Prostate gland (tissue), 2 donors: ENCODE results near the gene MAP7D2. TPM values are rescaled to one million over a fixed set of nuclear protein-coding genes. Genes with fewer than 3 reads are reported as not detected.

Source experiments
- DNase-seq: peaks from one replicate; pipeline ENCODE4 v3.0.0-alpha.2; 2019; ENCODE audit warnings: low spot score
- H3K27ac ChIP-seq, 2 donors: fragments of 200-600 bp; sonication (generic); 2 replicates each; pipeline ENCODE4 v1.5.1; 2017 to 2019
- H3K27me3 ChIP-seq: fragments of 200-600 bp; sonication (generic); replicated peaks from 2 replicates; pipeline ENCODE4 v1.5.1; 2019; ENCODE audit not compliant: insufficient read depth
- H3K36me3 ChIP-seq, 2 donors: fragments of 200-600 bp; sonication (generic); 1 replicate in 1 of 2; 2 replicates in 1 of 2; pipeline versions ENCODE4 v1.5.1 to v1.8.1; 2017 to 2019
- H3K4me1 ChIP-seq: fragments of 200-600 bp; sonication (generic); replicated peaks from 2 replicates; pipeline ENCODE4 v1.5.1; 2019
- H3K4me3 ChIP-seq, 2 donors: fragments of 200-600 bp; sonication (generic); 2 replicates each; pipeline ENCODE4 v1.5.1; 2017 to 2019
- H3K9me3 ChIP-seq: fragments of 200-600 bp; sonication (generic); 2 replicates; pipeline ENCODE4 v1.5.1; 2017
- CTCF ChIP-seq, 4 experiments: fragments of 200-600 bp in 2 of 4; fragments of 450-650 bp in 2 of 4; sonication (generic) in 2 of 4; IDR thresholded peaks; 1 replicate in 3 of 4; 2 replicates in 1 of 4; pipeline ENCODE4 v1.5.1; 2016 to 2019; ENCODE audit warnings: antibody characterized with exemption in 4 of 4, mild to moderate bottlenecking in 2 of 4, moderate library complexity in 2 of 4
- POLR2A ChIP-seq: fragments of 450-650 bp; IDR thresholded peaks from one replicate; pipeline ENCODE4 v1.6.1; 2016; ENCODE audit warnings: antibody characterized with exemption, mild to moderate bottlenecking
- POLR2AphosphoS5 ChIP-seq: sonication (generic); formaldehyde crosslinking; IDR thresholded peaks from one replicate; pipeline ENCODE4 v1.6.1; 2017; ENCODE audit warnings: antibody characterized with exemption
- WGBS: methylation state at CpG from one replicate; pipeline ENCODE4 v1.1.5; 2018; 5-methylcytosine and 5-hydroxymethylcytosine counted together
- intact Hi-C: fragments of 100-400 bp; cut with DNase I; formaldehyde crosslinking; loops from one replicate; pipeline ENCODE4 v1.14.2; 2022
- total RNA-seq, 2 donors: library from RNA; depleted of rRNA; stranded (reverse); fragments of >200 nt; gene quantifications; one replicate each; pipeline ENCODE4 v1.1.0, GENCODE V29; 2016

Gene MAP7D2
- total RNA-seq, 2 donors from 2014 or later = 1.3 to 9.9 TPM

GRCh38 chrX:20007962-20008622 lies 108.6 kb downstream of the MAP7D2 start:
- Histone ChIP-seq H3K27me3 (no peaks in the 10 kb centered on the region), H3K9me3 (no peaks in the 10 kb centered on the region), H3K36me3 (no peaks in the 10 kb centered on the region), H3K27ac (no peak overlapping the region), H3K4me3 (no peak overlapping the region), H3K4me1 (no peaks in the 10 kb centered on the region)
- intact Hi-C loops = no loop called here
- no peak for TF ChIP-seq POLR2A
- TF ChIP-seq POLR2AphosphoS5 = no peak
- no peak for TF ChIP-seq CTCF (IDR thresholded peaks at IDR 0.05)
- 35% methylated on average over 7 of the region's 7 CpGs for WGBS
- no peak for DNase-seq

- WGBS = 50% methylated on average over 2 of the region's 2 CpGs
- H3K4me3 ChIP-seq = no peak overlapping the region
- TF ChIP-seq POLR2AphosphoS5 = no peak
- no peak for TF ChIP-seq POLR2A
- no peak for TF ChIP-seq CTCF (IDR thresholded peaks at IDR 0.05)
- no peaks in the 10 kb centered on the region for H3K9me3 ChIP-seq
- no peak overlapping the region for H3K27ac ChIP-seq
- intact Hi-C loops = no loop called here
- DNase-seq = no peak
- no peaks in the 10 kb centered on the region for H3K36me3 ChIP-seq
- H3K27me3 ChIP-seq = no peaks in the 10 kb centered on the region
- no peaks in the 10 kb centered on the region for H3K4me1 ChIP-seq
Observed at GRCh38 chrX:20005883-20006282, 110.8 kb downstream of the MAP7D2 start.

GRCh38 chrX:20001588-20001987 lies 115.1 kb downstream of the MAP7D2 start:
- intact Hi-C loops = no loop called here
- WGBS = 60% methylated on average over 1 of the region's 4 CpGs
- H3K4me1 ChIP-seq = no peaks in the 10 kb centered on the region
- H3K27me3 ChIP-seq = no peaks in the 10 kb centered on the region
- no peak overlapping the region for H3K4me3 ChIP-seq
- no peak overlapping the region for H3K27ac ChIP-seq
- TF ChIP-seq POLR2A (no peak), POLR2AphosphoS5 (no peak), CTCF (IDR thresholded peaks at IDR 0.05) (no peak)
- DNase-seq = no peak
- H3K36me3 ChIP-seq = no peaks in the 10 kb centered on the region
- no peaks in the 10 kb centered on the region for H3K9me3 ChIP-seq

- Histone ChIP-seq H3K36me3 (no peaks in the 10 kb centered on the region), H3K27ac (peak overlapping the region; percentile 78 to 79), H3K9me3 (no peaks in the 10 kb centered on the region), H3K4me1 (no peaks in the 10 kb centered on the region), H3K4me3 (peak overlapping the region; percentile 55 to 58), H3K27me3 (no peaks in the 10 kb centered on the region)
- 44% methylated on average over 6 of the region's 6 CpGs for WGBS
- no peak for DNase-seq
- intact Hi-C loops = loop anchor here (10.0 kb wide), 1 partner anchor 87 kb away; no protein-coding TSS in a partner anchor
- TF ChIP-seq CTCF (IDR thresholded peaks at IDR 0.05) (no peak), POLR2A (no peak), POLR2AphosphoS5 (no peak)
Observed at GRCh38 chrX:19991350-19991718, 125.4 kb downstream of the MAP7D2 start.
